HG03108 (cell line): ENCODE results near the gene RPL26.
"Not testable (repeated sequence)": the region's sequence is repeated elsewhere in the genome, so short reads cannot be mapped to it uniquely, and the experiment has no call there.

Source experiments
- ATAC-seq: cut with Tn5 transposase; IDR thresholded peaks from one replicate; pipeline ENCODE4 v1.9.1; 2021; ENCODE audit warnings: moderate library complexity; ENCODE audit not compliant: unreplicated experiment

Gene RPL26

DNA sequence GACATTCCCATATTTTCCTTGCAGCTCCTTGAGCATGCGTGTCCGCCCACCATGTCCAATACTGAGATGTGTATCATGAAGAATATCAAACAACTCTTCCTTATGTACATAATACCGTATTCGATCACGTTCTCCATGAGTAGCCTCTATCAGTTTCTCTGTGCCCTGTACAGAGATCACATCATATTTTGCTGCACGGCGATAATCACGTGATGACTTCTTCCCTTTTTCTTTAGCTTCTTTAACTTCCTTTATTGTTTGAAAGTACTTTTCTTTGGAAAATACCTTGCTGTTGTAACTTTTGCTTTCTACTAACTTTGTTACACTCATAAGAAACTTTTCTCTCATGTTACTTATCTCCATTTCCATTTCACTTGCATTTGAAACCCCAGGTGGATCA lies 13.0 kb downstream of the RPL26 start:
- no peak for ATAC-seq

DNA sequence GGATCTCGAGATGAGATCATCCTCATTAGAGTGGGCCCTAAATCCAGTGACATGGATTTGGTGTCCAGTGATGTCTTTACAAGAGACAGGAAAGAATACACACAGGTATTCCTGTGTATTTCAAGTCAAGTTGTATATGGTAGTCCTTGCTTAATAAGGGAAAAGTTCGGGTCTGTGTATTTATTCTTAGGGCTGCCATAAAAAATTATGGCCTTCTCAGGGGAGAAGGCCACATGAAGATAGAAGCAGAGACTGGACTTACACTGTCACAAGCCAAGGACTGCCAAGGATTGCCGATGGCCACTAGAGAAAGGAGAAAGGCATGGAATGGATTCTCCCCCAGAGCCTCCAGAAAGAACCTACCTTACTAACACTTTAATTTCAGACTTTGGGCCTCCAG lies 14.8 kb downstream of the RPL26 start:
- no peak for ATAC-seq

DNA sequence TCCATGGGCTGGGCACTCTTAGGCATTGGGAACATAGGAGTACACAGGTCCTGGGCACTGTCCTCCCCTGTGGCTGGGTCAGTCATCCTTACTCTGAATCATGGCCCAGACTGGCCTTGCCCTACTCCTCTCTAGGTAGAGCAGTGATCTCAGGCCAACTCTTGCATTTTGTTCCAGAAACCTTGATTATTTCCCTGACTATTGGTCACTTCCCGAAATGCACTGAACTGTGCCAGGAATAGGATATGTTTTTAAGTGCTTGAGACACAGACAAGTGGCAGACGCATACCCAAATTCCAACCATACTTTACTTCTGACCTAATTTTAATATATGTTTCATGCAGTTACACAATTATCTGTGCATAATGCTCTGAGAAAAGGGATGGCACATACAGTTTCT lies 16.8 kb downstream of the RPL26 start:
- no peak for ATAC-seq

DNA sequence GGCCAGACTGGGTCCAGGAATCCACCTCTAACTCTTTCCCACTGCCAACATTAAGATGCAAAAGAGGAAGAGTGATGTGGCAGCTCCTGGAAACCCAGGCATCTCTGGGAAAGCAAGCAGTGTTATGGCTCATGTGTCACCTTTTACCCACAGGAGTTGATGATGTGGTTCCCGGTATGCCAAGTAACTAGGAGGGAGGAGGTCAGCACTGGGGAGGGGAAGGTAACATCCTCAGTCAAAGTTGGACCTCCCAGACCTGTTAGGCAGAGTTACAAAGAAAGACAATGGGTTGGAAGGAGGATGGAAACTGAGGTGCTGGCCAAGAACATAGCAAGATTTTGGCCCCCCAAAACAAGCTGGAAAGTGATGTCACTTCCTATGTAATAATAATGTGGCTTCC lies 17.9 kb downstream of the RPL26 start:
- ATAC-seq = no peak

DNA sequence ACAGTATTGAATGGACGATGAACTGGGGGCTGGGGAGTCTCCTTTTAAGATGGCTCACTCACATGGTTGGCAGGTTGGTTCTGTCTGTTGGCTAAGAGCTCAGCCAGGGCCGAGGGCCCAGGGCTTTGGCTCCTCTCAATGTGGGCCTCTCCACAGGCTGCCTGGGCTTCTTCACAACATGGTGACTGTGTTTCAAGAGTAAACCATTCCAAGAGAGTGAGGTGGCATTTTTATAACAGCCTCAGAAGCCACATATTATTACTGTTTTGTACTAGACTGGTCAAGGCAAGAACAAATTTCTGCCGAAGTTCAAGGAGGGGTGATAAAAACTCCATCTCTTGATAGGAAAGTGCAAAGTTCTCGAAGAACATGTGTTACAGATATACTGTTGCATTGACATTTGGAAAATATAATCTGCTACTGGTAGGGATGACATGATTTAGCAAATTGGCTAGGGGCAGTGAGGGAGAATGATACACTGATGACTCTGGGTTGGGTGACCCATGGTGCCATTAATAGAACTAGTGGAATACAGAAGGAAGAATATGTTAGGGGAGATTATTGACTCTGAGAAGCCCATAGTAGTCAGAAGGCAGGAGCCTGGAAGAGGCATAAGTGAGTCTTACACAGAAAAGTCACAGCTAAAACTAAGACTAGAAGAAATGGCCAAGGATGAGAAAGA lies 20.2 kb downstream of the RPL26 start:
- no peak for ATAC-seq

DNA sequence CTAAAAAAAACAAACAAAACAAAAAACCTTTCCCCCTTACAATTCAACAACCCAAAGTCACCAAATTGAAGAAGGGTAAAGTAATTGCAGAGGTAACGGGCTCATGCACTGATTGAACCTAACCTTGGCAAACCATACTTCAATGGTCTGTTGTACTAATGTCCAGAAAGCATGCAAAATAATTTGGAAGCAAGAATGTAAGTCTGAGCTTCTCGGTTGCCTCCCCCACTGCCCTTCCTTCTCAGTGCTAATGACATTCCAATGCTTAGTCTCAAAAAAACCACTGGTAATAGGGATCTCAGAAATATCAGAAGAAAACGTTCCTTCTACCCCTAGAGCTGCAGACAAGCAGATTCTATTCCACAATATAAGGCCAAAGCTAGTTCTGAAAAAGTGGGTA lies 22.2 kb downstream of the RPL26 start:
- no peak for ATAC-seq

DNA sequence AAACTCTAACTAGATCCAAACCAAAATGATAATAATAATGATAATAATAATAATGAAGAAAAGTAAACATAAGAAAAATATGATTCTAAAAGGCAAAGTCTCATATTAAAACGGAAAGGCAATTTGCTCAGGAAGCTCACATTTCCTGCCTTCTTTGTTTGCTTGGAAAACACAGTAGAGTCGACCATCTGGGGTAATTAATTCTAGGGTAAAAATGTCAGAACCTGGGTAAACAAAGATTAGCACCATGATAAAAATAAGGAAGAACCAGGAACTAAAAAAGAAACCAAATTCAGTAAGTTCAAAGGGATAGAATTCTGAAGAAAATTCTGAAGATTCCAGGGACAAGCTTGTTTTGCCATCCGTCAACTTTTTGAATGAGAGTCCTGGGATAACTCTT lies 22.7 kb downstream of the RPL26 start:
- no peak for ATAC-seq

DNA sequence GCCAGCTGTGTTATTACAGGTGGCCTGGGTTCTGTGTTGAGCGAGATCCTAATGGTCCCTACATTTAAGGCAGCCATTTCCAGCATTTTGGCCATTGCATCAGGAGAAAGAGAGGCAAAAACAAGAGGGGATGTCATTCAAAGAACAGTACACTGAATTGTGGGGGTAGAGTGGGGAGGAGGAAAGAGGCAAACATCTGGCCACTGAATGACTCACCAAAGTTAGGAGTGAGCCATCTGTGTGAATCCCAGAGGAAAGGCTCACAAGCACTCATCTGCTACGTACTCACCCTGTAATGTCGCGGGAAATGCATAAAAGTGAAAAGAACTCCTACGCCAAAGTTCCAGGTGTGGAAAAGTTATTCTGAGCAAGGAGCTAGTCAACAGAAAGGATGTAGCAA lies 23.2 kb downstream of the RPL26 start:
- no peak for ATAC-seq

DNA sequence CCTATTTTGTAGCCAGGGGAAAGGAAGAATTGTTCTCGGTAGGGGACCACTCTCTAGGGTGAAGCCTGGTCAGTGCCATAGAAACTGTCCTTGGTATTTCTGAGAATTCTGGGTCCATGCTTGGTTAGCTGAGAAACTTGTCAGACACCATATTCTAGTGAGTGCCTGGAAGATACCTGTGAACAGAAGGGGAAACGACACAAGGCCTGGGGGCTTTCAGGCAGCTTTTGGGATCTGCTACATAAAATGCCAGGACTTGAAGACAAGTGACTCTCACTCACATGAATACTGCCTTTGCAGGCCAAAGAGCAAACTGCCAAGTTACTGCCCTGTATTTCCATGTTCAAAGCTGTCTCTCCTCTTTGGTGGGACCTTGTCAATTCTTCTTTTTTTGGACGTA lies 25.1 kb downstream of the RPL26 start:
- ATAC-seq = no peak

DNA sequence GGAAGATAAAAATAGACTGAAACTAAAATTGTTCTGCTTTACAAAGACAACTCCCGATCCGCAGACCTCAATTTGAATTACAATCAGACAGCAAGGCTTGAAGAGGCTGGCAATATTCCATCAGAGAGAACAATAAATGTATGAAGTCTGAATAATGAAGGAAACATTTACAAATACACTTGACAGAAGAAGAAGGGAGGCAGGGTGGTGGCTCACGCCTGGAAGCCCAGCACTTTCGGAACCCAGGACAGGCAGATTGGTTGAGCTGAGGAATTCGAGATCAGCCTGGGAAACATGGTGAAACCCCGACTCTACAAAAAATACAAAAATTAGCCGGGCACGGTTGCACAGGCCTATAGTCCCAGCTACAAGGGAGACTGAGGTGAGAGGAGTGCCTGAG lies 28.8 kb downstream of the RPL26 start:
- no peak for ATAC-seq

DNA sequence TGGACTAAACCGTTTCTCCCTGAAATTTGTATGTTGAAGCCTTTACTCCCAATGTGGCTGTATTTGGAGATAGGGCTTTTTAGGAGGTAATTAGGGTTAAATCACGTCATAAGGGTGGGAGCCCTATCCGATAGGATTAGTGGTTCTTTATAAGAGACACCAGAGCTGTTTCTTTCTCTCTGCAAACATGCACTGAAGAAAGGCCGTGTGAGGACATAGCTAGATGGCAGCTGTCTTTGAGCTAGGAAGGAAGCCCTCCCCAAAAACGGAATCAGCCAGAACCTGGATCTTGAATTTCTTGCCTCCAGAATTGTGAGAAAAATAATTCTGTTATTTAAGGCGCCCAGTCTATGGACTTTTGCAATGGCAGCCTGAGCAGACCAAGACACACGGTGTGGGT lies 29.3 kb downstream of the RPL26 start:
- no peak for ATAC-seq

DNA sequence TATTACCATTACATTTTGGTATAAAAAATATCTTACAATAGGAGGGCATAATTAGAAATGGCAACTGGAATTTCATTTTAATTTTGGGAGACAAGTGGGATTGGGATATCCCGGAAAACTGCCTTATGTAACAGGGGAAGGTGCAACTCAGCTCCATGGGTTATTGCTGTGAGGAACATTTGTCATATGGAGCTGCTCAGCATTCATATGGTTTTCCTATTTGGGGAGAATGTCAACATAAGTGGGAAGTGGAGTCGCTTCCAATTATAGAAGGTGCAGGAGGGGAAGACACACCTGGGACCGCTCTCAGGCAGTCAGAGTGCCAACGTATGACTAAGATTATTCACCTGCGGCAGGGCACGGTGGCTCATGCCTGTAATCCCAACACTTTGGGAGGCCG lies 32.7 kb downstream of the RPL26 start:
- ATAC-seq = no peak

DNA sequence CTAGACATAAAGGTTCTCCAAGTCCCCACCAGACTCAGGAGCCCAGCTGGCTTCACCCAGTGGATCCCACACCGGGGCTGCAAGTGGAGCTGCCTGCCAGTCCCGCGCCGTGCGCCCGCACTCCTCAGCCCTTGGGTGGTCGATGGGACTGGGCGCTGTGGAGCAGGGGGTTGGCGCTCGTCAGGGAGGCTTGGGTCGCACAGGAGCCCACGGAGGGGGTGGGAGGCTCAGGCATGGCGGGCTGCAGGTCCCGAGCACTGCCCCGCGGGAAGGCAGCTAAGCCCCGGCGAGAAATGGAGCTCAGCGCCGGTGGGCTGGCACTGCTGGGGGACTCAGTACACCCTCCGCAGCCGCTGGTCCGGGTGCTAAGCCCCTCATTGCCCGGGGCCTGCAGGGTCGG lies 36.0 kb downstream of the RPL26 start:
- not testable (repeated sequence) for ATAC-seq

DNA sequence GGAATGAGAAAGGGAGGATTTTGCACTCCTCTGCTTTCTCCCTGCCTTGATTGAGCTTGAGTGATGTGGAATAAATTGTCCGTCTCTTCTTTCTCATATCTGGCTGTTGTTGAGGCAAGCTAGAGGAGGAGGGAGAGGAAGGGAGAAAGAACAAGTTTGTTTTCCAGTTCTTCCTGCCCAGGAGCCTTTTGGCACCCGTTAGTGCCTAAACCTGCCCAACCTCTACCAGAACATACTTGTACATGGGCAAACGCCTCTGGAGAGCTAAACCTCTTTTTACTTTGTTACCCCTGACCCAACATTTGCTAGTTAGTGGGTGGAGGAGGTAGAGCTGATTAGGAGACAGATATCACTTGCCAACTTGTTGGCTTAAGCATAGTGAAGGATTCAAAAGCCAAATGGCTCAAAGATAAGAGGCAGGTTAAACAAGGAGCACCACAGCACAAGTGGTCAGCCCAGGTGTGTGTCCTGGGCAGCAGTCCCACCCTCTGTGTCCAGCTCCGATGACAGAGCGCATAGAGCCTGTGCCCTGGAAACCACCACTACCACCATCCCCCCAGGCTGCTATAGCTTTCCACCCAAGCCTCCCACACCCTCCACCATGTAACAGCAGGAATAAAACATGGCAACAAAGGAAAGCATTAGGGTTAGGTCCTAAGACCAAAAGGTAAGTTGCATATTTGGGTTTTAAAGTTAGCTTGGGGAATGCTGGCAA lies 36.9 kb downstream of the RPL26 start:
- no peak for ATAC-seq

DNA sequence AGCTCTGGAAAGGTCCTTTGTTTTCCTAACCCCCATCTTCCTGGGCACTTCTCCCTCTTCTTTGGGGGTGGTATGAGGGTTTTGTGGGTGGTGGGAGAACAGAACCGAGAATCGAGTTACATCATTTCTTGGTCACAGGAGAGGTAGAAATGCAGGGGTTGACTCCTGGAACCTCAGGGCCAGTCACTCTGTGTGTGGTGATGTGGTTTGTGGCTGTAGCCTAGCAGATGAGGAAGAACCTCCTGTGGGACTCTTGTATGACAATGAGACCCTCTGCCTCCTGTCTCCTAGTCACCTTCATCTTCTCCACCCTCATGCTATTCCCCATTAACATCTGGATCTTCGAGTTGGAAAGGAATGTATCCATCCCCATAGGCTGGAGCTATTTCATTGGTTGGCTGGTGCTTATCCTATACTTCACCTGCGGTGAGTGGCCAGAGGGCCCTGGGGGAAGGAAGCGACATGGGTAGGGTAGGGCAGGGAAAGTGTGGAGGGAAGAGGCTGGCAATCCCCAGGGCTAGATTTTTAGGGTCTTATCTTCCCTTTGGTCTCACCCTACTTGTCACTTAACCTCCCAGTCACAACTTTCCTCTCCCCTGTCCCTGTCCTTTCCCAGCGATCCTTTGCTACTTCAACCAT lies 37.8 kb downstream of the RPL26 start:
- ATAC-seq = no peak

DNA sequence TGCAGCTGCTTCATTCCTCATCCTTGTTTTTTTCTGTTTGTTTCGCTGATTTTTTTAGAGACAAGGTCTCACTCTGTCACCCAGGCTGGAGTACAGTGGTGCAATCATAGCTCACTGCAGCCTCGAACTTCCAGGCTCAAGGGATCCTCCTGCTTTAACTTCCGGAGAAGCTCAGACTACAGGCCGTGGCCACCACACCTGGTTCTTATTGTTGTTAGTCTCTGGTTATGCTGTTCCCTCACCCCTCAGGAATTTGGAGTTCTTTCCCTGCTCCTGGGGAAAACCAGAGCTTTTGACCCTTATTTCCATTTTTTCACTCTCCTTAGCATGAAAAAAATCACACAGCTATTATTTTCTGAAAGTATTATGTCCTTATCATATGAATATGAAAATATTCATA lies 41.5 kb downstream of the RPL26 start:
- no peak for ATAC-seq

DNA sequence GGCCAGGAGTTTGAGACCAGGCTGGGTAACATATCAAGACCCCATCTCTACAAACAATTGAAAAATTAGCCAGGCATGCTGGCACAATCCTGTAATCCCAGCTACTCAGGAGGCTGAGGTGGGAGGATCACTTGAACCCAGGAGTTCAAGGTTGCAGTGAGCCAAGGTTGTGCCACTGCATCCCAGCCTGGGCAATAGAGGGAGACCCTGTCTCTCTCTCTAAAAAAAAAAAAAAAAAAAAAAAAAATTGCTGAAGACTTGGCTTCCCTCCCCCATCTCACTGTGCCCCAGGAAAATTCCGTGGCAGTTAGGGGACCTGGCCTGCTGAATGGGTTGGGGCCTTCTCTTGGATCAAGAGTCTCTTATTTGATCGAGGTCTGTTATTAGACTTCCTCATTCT lies 43.5 kb downstream of the RPL26 start, which contains the start of gene ODF4:
Gene ODF4, plus strand, starts transcription at position 301 of the 400 bp plus-strand sequence. CDS start 212 bp downstream, outside the sequence.
- no peak for ATAC-seq

DNA sequence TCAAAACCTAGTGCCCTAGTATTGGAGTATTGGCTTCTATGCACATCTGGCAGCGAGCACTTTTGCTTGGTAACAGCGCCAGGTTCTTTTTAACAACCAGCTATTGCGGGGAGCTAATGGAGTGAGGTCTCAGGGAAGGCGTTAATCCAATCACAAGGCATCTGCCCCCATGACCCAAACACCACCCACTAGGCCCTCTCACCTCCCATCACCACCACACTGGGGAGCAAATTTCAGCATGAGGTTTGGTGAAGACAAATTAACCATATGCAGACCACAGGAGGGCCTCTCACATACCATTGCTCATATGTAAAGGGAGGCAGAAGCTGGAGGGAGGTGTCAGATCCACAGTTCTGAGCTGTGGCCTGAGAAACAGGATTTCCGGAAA lies 44.2 kb downstream of the RPL26 start:
- no peak for ATAC-seq

DNA sequence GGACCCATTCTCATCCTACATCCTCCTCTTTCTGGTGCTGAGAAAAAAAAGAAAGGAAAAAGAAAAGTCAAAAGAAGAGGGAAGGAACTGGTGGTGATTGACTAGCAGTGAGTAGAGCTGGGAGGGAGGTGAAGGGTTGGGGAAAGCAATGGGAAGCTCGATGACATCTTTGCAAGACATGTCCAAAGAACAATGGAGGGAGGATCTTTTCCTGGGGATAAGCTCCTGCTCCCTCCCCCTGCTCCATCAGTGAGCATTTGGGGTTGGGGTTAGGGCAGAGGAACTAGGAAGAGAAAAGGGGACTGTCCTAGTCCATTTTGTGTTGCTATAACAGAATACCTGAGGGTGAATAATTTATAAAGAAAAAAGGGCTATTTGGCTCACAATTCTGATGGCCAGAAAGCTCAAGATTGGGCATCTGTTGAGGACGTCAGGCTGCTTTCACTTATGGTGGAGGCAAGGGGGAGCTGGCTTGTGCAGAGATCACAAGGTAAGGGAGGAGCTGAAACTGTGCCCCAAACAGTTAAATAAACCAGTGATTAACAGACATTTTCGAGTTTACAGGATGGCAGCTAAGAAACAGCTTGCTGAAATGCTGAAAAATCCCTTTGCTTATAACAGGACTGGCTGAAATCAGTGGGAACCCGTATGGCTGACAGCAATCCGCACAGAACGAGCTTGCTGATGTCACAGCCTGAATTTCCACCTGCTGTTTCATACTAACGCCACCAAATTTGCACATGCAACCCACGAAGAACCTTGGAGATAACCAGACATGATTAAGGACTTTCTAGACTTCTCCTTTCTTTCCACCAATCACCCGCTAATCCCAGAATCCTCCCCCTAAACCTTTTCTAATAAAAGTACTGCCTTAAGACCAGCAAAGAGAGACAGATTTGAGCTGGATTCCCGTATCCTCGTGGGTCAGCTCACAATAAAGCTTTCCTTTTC lies 44.9 kb downstream of the RPL26 start:
- ATAC-seq = no peak

DNA sequence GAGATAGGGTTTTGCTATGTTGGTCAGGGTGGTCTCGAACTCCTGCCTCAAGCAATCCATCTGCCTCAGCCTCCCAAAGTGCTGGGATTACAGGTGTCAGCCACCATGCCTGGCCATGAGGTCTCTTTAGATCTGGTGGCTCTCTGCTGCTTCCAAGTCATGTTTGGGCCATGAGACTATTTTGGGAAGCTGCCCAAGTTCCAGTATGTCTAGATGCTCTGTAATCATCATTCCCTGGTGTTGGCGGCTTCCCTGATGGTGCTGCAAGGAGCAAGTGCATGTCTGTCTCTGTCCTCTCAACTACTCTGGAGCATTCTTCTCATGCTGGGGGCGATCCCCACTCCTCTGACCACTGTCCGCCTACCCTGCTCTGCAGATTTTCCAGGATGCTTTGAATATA lies 49.7 kb downstream of the RPL26 start:
- no peak for ATAC-seq

DNA sequence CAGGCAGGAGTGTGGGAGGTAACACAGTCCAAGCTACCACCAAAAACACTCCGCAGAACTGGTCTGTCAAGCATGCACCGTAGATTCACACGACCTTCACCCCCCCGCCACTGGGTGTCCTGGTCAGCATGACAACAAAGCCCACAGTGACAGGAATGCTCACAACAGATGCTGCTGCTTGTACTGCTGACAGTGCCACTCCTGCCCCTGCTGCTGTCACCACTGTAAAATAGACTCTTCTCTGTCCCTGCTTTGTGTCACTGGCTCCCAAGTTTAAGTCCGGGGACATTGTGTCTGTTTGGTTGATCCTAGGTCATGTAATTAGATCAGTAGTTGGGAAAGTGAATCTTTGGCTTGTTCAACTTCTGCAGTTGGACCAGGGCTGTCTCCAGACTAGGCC lies 50.3 kb downstream of the RPL26 start:
- no peak for ATAC-seq
